Mesenchymal stem cell (in vitro differentiated cells and primary cell): ENCODE measurements around the gene CRYAA.

ENCODE experiments used
- DNase-seq: peaks from one replicate; pipeline ENCODE4 v3.0.0-alpha.2; 2013
- H2AFZ ChIP-seq: one replicate; pipeline ENCODE4 v1.6.1; 2013; ENCODE audit warnings: low read depth, mild to moderate bottlenecking, control low read depth, inconsistent platforms, low read length, moderate library complexity
- H2AK5ac ChIP-seq: 2 replicates; pipeline ENCODE4 v1.6.1; 2013; ENCODE audit warnings: low read length, moderate library complexity, mild to moderate bottlenecking, inconsistent platforms; ENCODE audit not compliant: severe bottlenecking
- H2BK120ac ChIP-seq: one replicate; pipeline ENCODE4 v1.6.1; 2013; ENCODE audit warnings: low read depth, mild to moderate bottlenecking, inconsistent platforms, low read length, moderate library complexity
- H2BK12ac ChIP-seq, 2 experiments: one replicate each; pipeline ENCODE4 v1.6.1; 2013; ENCODE audit warnings: inconsistent platforms in 2 of 2, low read length in 2 of 2, mild to moderate bottlenecking in 2 of 2, moderate library complexity in 2 of 2, control low read depth in 1 of 2
- H2BK15ac ChIP-seq: one replicate; pipeline ENCODE4 v1.6.1; 2013; ENCODE audit warnings: mild to moderate bottlenecking, low read depth, inconsistent platforms; ENCODE audit not compliant: poor library complexity, severe bottlenecking
- H2BK5ac ChIP-seq: 2 replicates; pipeline ENCODE4 v1.6.1; 2013; ENCODE audit warnings: low read depth, mild to moderate bottlenecking, low read length, control low read depth, inconsistent platforms; ENCODE audit not compliant: poor library complexity, severe bottlenecking
- H3K14ac ChIP-seq, 2 experiments: one replicate each; pipeline ENCODE4 v1.6.1; 2013; ENCODE audit warnings: inconsistent platforms in 2 of 2, low read length in 2 of 2, control low read depth in 1 of 2, mild to moderate bottlenecking in 1 of 2, moderate library complexity in 1 of 2
- H3K18ac ChIP-seq, 2 experiments: one replicate each; pipeline ENCODE4 v1.6.1; 2013; ENCODE audit warnings: inconsistent platforms in 2 of 2, low read length in 2 of 2, control low read depth in 1 of 2, low read depth in 1 of 2, mild to moderate bottlenecking in 1 of 2
- H3K23ac ChIP-seq, 2 experiments: one replicate each; pipeline ENCODE4 v1.6.1; 2013; ENCODE audit warnings: inconsistent platforms in 2 of 2, low read length in 2 of 2, mild to moderate bottlenecking in 2 of 2, moderate library complexity in 2 of 2, control low read depth in 1 of 2
- H3K27ac ChIP-seq: 2 replicates; pipeline ENCODE4 v1.5.1; 2013; ENCODE audit warnings: mild to moderate bottlenecking, moderate library complexity, low read length, control low read depth, inconsistent platforms; ENCODE audit not compliant: poor library complexity, severe bottlenecking
- H3K27me3 ChIP-seq, 2 experiments: 2 replicates each; pipeline versions ENCODE4 v1.6.1 to v1.7.0; 2013; ENCODE audit warnings: low read length in 2 of 2, mild to moderate bottlenecking in 2 of 2, moderate library complexity in 2 of 2, control low read depth in 1 of 2, inconsistent platforms in 1 of 2; ENCODE audit not compliant: control insufficient read depth in 1 of 2, insufficient read depth in 1 of 2
- H3K36me3 ChIP-seq, 2 experiments: 2 replicates each; pipeline versions ENCODE4 v1.6.1 to v1.7.0; 2013; ENCODE audit warnings: low read length in 2 of 2, control low read depth in 1 of 2, inconsistent platforms in 1 of 2, low read depth in 1 of 2, mild to moderate bottlenecking in 1 of 2; ENCODE audit not compliant: insufficient read depth in 2 of 2, control insufficient read depth in 1 of 2
- H3K4ac ChIP-seq, 2 experiments: one replicate each; pipeline ENCODE4 v1.6.1; 2013; ENCODE audit warnings: inconsistent platforms in 2 of 2, low read length in 2 of 2, mild to moderate bottlenecking in 2 of 2, moderate library complexity in 2 of 2, control low read depth in 1 of 2, low read depth in 1 of 2
- H3K4me1 ChIP-seq: 2 replicates; pipeline ENCODE4 v1.6.1; 2013; ENCODE audit warnings: low read depth, low read length, control low read depth; ENCODE audit not compliant: control insufficient read depth, insufficient read depth
- H3K4me2 ChIP-seq: 2 replicates; pipeline ENCODE4 v1.6.1; 2013; ENCODE audit warnings: low read length, mild to moderate bottlenecking, inconsistent platforms; ENCODE audit not compliant: poor library complexity, severe bottlenecking
- H3K4me3 ChIP-seq, 2 experiments: 2 replicates each; pipeline versions ENCODE4 v1.5.1 to v1.7.0; 2013; ENCODE audit warnings: low read length in 2 of 2, mild to moderate bottlenecking in 2 of 2, control low read depth in 1 of 2, low read depth in 1 of 2; ENCODE audit not compliant: insufficient read depth in 1 of 2
- H3K79me1 ChIP-seq: replicated peaks from 2 replicates; pipeline ENCODE4 v1.6.1; 2013; ENCODE audit warnings: mild to moderate bottlenecking, control low read depth, low read length, inconsistent platforms; ENCODE audit not compliant: poor library complexity, severe bottlenecking
- H3K9ac ChIP-seq: 2 replicates; pipeline ENCODE4 v1.7.0; 2013; ENCODE audit warnings: mild to moderate bottlenecking, low read length, moderate library complexity
- H3K9me3 ChIP-seq: 2 replicates; pipeline ENCODE4 v1.7.0; 2013; ENCODE audit warnings: mild to moderate bottlenecking, low read length; ENCODE audit not compliant: control insufficient read depth
- H4K8ac ChIP-seq: one replicate; pipeline ENCODE4 v1.6.1; 2013; ENCODE audit warnings: inconsistent platforms, mild to moderate bottlenecking, low read length, moderate library complexity
- H4K91ac ChIP-seq: one replicate; pipeline ENCODE4 v1.6.1; 2013; ENCODE audit warnings: mild to moderate bottlenecking, low read length, inconsistent platforms
- WGBS: methylation state at CpG from one replicate; pipeline ENCODE4 v1.1.7; 2013; ENCODE audit warnings: mixed read lengths; 5-methylcytosine and 5-hydroxymethylcytosine counted together

Gene CRYAA

DNA sequence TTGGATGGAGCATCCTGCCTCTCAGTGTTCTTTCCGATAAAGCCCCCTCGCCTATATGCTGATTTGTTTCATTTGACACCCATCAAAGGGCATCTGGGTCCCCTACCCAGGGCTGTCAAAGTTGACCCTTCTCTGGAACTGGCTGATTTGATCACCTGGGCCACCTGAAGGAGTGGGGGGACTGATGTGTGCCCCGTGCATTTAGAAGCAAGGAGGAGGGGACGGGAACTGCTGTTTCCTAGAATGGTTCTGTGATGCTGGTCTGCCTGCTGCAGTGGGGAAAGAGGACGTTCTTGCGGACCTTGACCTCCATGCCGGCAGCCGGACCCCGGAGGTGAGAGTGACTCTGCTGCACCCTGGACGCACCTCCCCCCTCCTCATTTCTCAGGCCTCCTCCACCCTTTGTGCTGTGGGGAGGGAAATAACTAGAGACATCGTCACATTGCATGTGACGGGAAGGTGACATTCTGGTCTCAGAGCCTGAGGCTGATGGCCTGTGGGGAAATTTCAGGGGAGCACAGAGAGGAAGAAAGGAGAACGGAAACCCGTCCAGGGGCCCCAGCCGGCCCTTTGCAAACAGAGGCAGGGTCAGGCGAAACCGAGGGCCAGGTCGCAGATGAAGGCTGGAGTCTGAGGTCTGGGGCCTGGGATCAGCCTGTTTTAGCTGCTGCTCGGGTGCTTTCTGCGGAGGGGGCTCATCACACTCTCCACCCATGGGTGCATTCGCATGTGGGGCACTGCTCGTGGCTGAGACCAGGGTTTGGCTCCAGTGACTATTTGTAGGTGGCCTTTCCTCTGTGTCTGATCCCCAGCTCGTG lies 25.7 kb downstream of the CRYAA start:
- Histone ChIP-seq H2BK12ac (peak overlapping the region; percentile 82 to 92), H2BK120ac (peak overlapping the region; percentile 90), H3K4me2 (no peak overlapping the region), H3K18ac (peak overlapping the region; percentile 72 to 87), H3K4me3 (peak overlapping the region in 1 of 2 experiments; percentile 12), H3K14ac (peak overlapping the region in 1 of 2 experiments; percentile 14), H3K27ac (peak overlapping the region; percentile 65), H4K91ac (peak overlapping the region; percentile 96), H2AK5ac (peak overlapping the region; percentile 8), H3K4ac (peak overlapping the region; percentile 27 to 71), H2AFZ (no peak overlapping the region), H3K23ac (no peak overlapping the region), H3K27me3 (peaks cover 0 to 28% of the 10 kb centered on the region in 2 experiments), H3K4me1 (peaks cover 39% of the 10 kb centered on the region), H3K9ac (peak overlapping the region; percentile 19), H2BK15ac (peak overlapping the region; percentile 66), H4K8ac (peak overlapping the region; percentile 82), H3K79me1 (peaks cover 6% of the 10 kb centered on the region), H2BK5ac (peak overlapping the region; percentile 10), H3K9me3 (peaks cover 9% of the 10 kb centered on the region), H3K36me3 (no peaks in the 10 kb centered on the region)
- WGBS, result 72% methylated on average over 17 of the region's 23 CpGs
- peak; percentile 3 for DNase-seq

DNA sequence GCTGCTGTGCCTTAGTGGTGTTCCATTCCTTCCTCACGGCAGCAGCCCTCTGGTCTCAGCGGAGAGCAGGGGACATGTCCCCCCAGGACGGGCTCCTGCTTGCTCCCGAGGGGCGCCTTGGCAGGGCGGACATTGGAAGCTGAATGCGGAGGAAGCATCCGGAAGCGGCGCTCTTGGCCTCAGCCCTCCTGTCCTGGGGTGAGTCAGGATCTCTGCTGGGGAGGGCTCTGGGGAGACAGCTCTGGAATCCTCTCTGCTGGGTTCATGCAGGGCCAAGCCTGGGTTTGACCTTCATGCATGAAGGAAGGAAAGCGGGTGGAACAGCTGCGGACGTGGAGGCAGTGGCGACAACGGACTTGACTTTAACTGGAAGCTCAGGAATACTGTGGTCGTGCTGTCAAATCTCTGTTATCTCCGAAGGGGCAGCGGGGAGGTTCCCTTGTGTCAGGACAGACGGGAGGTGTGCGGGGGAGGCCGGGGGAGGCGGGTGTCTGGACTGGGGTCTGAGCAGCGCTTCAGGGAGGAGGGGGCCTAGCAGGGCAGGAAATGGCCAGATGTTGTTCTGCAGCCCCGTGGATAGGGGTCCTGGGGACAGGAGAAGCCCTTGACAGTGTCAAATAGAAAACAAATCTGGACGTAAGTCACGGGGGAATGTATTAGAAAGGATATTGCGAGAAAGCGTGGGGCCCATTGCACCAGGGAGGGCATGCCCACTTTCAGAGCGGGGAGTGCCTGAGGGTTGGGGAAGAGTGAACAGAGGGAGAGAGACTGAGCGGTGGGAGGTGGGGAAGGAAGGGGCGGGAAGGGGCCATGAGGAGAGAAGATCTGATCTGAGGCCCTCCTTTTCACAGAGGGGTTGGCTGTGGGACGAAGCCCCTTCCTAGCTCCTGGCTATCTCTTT lies 26.6 kb downstream of the CRYAA start:
- Histone ChIP-seq H3K9ac (peak overlapping the region; percentile 19), H3K27me3 (peaks cover 0 to 21% of the 10 kb centered on the region in 2 experiments), H4K91ac (peak overlapping the region; percentile 98), H4K8ac (peak overlapping the region; percentile 82), H3K4me2 (peak overlapping the region; percentile 23), H2BK5ac (no peak overlapping the region), H2AK5ac (peak overlapping the region; percentile 31), H2BK120ac (peak overlapping the region; percentile 90), H3K4me3 (peak overlapping the region; percentile 3 to 12), H3K18ac (peak overlapping the region; percentile 88 to 95), H3K79me1 (peaks cover 6% of the 10 kb centered on the region), H3K4me1 (peaks cover 39% of the 10 kb centered on the region), H2AFZ (peak overlapping the region; percentile 34), H3K27ac (peak overlapping the region; percentile 65), H3K36me3 (no peaks in the 10 kb centered on the region), H2BK12ac (peak overlapping the region; percentile 82 to 92), H3K4ac (peak overlapping the region; percentile 59 to 91), H3K14ac (peak overlapping the region in 1 of 2 experiments; percentile 37), H2BK15ac (peak overlapping the region; percentile 77), H3K9me3 (peaks cover 14% of the 10 kb centered on the region), H3K23ac (no peak overlapping the region)
- DNase-seq, result peak; percentile 74
- WGBS, result 27% methylated on average over 32 of the region's 32 CpGs

DNA sequence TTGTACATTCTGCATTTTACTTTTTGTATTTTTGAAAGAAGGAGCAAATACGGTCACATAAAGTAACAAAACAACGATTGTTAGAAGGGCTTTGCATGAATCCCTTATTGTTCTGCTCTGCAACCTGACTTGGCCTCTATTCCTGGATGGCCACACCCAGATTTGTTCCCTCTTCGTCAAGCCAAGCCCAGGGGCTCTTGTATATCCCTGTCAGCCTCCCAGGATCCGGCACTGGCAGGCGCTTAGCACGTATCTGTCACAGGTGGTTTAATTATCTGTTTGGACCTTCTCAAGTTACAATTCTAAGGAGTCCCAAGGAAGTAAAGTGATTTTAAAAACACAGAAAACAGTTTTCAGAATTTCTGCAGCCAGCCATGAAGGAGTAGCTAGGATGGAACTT lies 28.0 kb downstream of the CRYAA start:
- H2AK5ac ChIP-seq, result peak overlapping the region; percentile 62
- peaks cover 4% of the 10 kb centered on the region for H3K79me1 ChIP-seq
- WGBS, result 68% methylated on average over 4 of the region's 6 CpGs
- H3K9me3 ChIP-seq, result peaks cover 26% of the 10 kb centered on the region
- H3K23ac ChIP-seq, result no peak overlapping the region
- peak overlapping the region; percentile 39 for H4K8ac ChIP-seq
- no peak overlapping the region for H2AFZ ChIP-seq
- H2BK120ac ChIP-seq, result no peak overlapping the region
- H3K4ac ChIP-seq, result peak overlapping the region in 1 of 2 experiments; percentile 62
- DNase-seq, result peak; percentile 3
- peak overlapping the region; percentile 38 to 66 for H2BK12ac ChIP-seq
- no peak overlapping the region for H3K4me2 ChIP-seq
- H2BK5ac ChIP-seq, result no peak overlapping the region
- no peak overlapping the region for H4K91ac ChIP-seq
- H3K27ac ChIP-seq, result no peak overlapping the region
- H3K18ac ChIP-seq, result no peak overlapping the region
- peaks cover 32% of the 10 kb centered on the region for H3K4me1 ChIP-seq
- no peak overlapping the region for H3K4me3 ChIP-seq
- H2BK15ac ChIP-seq, result no peak overlapping the region
- no peak overlapping the region for H3K9ac ChIP-seq
- no peaks in the 10 kb centered on the region for H3K36me3 ChIP-seq
- H3K27me3 ChIP-seq, result peaks cover 0 to 7% of the 10 kb centered on the region in 2 experiments
- H3K14ac ChIP-seq, result no peak overlapping the region

DNA sequence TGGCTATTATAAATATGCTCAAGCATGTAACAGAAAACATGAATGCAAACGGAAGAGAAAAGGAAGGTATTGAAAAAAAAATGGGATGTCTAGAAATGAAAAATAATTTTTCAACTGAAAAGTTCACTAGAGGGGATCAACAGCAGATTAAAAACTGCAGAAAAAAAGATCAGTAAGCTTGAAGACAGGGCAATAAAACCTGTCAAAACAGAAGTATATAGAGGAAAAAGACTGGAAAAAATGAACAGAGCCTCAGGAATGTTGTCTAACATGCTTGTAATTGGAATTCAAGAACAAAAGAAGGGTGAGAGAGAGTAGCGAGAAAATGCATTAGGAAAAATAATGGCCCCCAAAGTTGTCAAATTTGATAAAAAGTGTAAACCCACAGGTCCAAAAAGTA lies 29.6 kb downstream of the CRYAA start:
- 81% methylated on average over 1 of the region's 2 CpGs for WGBS
- no peak overlapping the region for H2AK5ac ChIP-seq
- H3K4me3 ChIP-seq, result no peak overlapping the region
- no peak for DNase-seq
- H3K18ac ChIP-seq, result no peak overlapping the region
- peaks cover 0 to 3% of the 10 kb centered on the region in 2 experiments for H3K27me3 ChIP-seq
- H3K14ac ChIP-seq, result no peak overlapping the region
- H3K4me1 ChIP-seq, result peaks cover 25% of the 10 kb centered on the region
- no peak overlapping the region for H3K27ac ChIP-seq
- no peak overlapping the region for H3K9ac ChIP-seq
- H2BK15ac ChIP-seq, result no peak overlapping the region
- no peak overlapping the region for H4K91ac ChIP-seq
- H2BK12ac ChIP-seq, result no peak overlapping the region
- H3K79me1 ChIP-seq, result no peaks in the 10 kb centered on the region
- H2AFZ ChIP-seq, result no peak overlapping the region
- H3K4ac ChIP-seq, result no peak overlapping the region
- no peak overlapping the region for H2BK5ac ChIP-seq
- H2BK120ac ChIP-seq, result no peak overlapping the region
- H3K9me3 ChIP-seq, result peaks cover 36% of the 10 kb centered on the region
- no peak overlapping the region for H4K8ac ChIP-seq
- no peak overlapping the region for H3K4me2 ChIP-seq
- no peaks in the 10 kb centered on the region for H3K36me3 ChIP-seq
- H3K23ac ChIP-seq, result no peak overlapping the region
